LNCAP (cell line): Measurements from ENCODE around the gene SLC23A2.

Source experiments
- TF ChIP-seq, protein P1 (sequence below): fragments of 450-650 bp; IDR thresholded peaks from 2 replicates; pipeline ENCODE4 v1.5.1; 2017; ENCODE audit warnings: mild to moderate bottlenecking

SLC23A2 gene

DNA sequence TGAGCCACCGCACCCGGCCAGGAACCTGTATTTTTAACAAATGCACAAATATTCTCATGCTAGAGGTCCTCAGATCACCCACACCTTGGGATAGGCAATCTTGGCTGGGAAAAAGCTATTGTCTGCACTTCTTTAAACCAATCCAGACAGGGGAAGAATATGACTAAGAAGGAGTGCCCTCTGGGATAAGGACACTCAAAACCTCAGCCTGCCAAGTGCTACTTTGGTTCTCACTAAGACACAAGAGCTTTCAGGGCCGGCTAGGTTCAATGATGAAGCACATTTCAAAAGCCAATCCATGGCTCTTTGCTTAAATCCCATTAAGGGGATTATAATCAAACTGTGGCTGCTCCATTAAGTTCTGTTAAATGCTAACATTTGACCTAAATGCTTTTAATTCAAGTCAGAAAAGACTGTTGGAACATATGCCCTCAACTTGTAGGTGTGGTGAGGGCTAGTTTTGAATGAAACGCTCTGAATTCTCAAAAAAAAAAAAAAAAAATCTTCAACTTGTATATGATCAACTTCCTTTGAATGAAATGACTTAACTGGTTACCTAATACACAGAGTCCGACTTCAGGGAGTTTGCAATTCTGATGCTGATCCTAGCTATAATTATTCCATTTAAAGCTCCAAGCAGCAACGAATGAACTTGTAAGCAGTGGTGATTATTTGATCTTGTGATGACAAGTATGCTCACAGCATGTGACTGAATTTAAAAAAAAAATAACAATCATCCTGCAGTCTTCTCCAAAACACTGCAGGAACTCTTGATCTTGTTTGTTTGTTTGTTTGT is 56.6 kb downstream of the SLC23A2 start:
- TF ChIP-seq, protein P1, sequence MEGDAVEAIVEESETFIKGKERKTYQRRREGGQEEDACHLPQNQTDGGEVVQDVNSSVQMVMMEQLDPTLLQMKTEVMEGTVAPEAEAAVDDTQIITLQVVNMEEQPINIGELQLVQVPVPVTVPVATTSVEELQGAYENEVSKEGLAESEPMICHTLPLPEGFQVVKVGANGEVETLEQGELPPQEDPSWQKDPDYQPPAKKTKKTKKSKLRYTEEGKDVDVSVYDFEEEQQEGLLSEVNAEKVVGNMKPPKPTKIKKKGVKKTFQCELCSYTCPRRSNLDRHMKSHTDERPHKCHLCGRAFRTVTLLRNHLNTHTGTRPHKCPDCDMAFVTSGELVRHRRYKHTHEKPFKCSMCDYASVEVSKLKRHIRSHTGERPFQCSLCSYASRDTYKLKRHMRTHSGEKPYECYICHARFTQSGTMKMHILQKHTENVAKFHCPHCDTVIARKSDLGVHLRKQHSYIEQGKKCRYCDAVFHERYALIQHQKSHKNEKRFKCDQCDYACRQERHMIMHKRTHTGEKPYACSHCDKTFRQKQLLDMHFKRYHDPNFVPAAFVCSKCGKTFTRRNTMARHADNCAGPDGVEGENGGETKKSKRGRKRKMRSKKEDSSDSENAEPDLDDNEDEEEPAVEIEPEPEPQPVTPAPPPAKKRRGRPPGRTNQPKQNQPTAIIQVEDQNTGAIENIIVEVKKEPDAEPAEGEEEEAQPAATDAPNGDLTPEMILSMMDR: no peak

DNA sequence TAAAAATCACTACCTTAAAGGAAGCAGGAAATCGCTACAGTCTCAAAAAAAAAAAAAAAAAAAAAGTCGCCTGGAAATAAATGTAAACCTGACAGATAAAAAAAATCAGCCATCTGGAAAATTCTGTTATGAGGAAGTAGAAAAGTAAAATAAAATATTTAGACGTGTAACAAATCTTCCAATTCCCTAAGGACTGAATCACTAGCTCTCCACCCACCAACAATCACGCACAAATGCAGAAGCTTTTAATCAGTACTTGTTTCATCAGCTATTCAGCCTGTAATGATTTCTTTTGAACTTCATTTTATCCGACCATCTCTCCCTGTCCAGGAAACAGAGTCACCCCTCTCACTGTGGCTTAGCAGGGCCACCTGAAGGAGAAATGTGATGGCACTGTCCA is 59.0 kb downstream of the SLC23A2 start:
- TF ChIP-seq, protein P1: no peak

DNA sequence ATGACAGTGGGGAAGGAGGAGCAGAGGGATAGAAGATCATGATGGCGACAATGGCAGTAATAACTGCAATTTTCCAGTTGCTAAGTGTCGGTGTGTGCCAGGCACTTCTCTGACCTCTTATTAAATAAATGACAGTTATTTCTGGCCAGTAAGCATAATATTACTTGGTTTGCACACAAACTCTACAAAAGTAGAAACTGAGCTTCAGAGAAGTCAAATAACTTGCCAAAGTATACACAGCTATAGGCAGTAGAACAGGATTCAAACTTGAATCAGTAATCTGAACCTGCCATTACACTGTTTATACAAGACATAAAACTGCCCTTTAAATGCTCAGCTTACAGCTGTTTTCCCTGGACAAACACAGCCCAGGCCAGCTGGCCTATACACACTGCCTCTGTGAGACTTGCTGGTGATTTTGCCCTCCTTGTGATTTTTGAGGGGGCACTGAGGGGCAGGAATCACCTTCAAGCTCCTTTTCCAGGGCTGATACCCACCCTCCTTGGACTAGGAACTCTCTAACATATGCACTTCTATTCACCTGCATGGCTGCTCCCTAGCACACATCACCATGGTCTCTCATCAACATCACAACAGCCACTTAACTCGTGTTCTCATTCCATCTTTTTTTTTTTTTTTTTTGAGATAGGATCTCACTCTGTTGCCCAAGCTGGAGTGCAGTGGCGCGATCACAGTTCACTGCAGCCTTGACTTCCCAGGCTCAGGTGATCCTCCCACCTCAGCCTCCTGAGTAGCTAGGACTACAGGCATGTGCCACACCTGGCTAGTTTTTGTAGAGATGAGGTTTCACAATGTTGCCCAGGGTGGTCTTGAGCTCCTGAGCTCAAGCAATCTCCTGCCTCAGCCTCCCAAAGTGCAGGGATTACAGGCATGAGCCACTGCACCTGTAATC is 63.6 kb downstream of the SLC23A2 start:
- TF ChIP-seq, protein P1: no peak

DNA sequence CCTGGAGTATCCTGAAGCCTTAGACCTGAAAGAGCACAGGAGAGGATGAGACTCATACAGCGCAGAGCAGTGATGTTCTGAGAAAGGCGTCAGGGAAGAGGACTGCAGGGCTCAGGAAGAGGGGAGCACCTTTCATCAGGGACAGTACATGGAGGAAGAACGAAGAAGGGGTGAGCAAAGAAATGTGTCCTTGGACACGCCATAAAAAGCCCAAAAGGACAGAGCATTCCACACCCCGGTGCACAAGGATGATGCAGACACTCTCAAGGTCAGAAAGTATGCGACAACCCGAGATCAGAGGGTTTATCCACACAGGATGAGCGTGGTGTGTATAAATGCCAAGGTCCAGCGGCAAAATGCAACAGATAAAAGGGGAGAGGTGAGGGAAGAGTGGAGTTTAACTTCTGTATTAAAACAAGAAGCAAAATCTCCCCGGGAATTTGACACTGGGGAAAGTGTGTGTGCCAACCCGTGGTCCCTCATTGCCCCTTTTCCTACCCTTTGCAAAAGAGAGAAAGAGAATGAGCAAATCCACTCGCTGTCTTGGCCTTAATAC is 64.4 kb downstream of the SLC23A2 start:
- TF ChIP-seq, protein P1: no peak

DNA sequence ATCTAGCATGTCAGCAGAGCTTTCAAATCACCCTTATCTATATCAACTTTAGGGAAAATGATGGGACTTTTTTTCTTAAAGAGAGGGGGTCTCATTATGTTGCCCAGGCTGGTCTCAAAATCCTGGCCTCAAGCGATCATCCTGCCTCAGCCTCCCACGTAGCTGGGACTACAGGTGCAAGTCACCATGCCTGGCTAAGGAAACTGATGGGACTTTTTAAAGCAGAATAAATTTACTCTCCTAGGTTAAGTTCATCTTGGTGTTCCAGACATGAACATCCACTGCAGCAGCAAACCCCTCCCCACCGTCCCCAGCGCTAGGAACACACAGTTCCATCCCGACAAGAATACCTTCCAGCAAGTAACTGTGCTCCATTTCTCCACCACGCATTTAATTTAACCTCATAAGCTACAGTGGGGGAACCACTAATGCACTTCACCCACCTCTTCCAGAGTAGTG is 64.9 kb downstream of the SLC23A2 start:
- TF ChIP-seq, protein P1: no peak

DNA sequence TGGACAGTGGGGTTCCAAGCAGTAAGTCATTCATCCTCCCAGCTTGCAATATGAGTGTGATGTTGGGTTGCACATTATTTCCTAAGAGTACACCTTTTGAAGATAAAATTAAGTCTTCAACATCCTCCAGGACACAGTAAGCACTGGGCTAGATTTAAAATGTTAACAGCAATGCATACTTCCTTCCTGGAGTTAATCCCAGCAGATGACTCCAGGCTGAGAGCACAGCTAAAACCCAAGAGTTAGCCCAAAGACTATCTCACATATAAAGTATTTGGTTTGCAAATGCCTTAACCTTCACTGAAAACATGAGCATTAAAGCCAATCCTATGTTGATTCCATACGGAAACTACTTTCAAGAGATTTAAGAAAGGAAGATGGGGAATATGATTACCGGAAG is 69.2 kb downstream of the SLC23A2 start:
- TF ChIP-seq, protein P1: no peak

DNA sequence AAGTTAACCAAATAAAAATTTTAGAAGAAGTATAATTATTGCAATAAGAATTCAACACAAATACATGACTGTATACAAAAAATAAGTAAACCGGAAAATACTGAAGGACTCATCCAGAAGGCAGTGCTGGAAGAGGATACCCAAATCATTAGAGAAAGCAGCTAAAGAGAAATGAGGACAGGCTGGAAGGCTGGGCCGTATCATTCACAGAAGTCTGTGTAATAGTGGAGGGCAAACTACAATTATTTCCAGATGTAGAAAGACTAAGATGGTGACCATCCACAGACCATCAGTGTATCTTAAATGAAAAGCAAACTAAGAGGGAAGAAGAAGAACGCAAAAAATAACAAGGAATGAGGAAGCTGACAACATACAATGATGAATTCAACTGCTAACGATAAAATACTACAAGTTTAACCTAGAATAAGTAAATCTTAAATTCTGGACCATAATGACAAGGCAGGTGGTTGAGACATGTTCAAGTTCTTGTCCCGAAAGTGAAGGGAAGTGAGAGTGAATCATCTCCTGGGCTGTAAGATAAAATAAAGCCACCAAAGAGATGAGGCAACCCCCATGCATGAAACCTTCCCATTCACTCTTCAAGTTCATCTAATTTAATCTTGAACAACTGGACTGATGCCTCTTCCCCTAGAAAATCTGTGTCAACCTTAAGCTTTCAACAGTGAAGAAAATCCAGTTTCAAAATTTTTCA is 71.5 kb downstream of the SLC23A2 start:
- TF ChIP-seq, protein P1: no peak
